Type B pancreatic cell (in vitro differentiated cells): ENCODE measurements around the gene GCNT1. TPM values are rescaled to one million over a fixed set of nuclear protein-coding genes. Genes with fewer than 3 reads are reported as not detected.

ENCODE experiments used
- DNase-seq: peaks from one replicate; pipeline ENCODE4 v3.0.0; 2021; ENCODE audit warnings: mixed read lengths; ENCODE audit not compliant: unreplicated experiment; ENCODE audit errors: extremely low spot score
- H3K27ac Mint-ChIP-seq: 2 replicates; pipeline ENCODE4 v1.8.0; 2021; ENCODE audit warnings: mild to moderate bottlenecking, mixed read lengths
- H3K27me3 Mint-ChIP-seq: 2 replicates; pipeline ENCODE4 v1.8.0; 2021; ENCODE audit warnings: mixed read lengths
- H3K36me3 Mint-ChIP-seq: 2 replicates; pipeline ENCODE4 v1.8.0; 2021; ENCODE audit warnings: mixed read lengths
- H3K4me1 Mint-ChIP-seq: one replicate; pipeline ENCODE4 v1.8.0; 2021; ENCODE audit warnings: mixed read lengths; ENCODE audit not compliant: unreplicated experiment
- H3K4me3 Mint-ChIP-seq: 2 replicates; pipeline ENCODE4 v1.8.0; 2021; ENCODE audit warnings: mild to moderate bottlenecking, mixed read lengths
- H3K9me3 Mint-ChIP-seq: 2 replicates; pipeline ENCODE4 v1.8.0; 2021; ENCODE audit warnings: mixed read lengths
- CTCF ChIP-seq: fragments of 200-600 bp; sonication (generic); conservative IDR thresholded peaks from 2 replicates; pipeline ENCODE4 v1.5.0; 2021; ENCODE audit warnings: antibody characterized with exemption, mild to moderate bottlenecking
- total RNA-seq: library from RNA; stranded (reverse); gene quantifications from 2 replicates; pipeline ENCODE4 v1.2.1, GENCODE V29; 2021; ENCODE audit warnings: low replicate concordance

GCNT1 gene
- total RNA-seq, 1 donor from 2014 or later: 23.8 TPM

GRCh38 chr9:76415731-76416130 lies 43.3 kb upstream of the GCNT1 start:
- H3K9me3 Mint-ChIP-seq: peaks cover 14% of the 10 kb centered on the region
- DNase-seq: no peak
- no peak overlapping the region for H3K27ac Mint-ChIP-seq
- TF ChIP-seq CTCF: no peak
- no peaks in the 10 kb centered on the region for H3K27me3 Mint-ChIP-seq
- no peak overlapping the region for H3K4me3 Mint-ChIP-seq
- no peaks in the 10 kb centered on the region for H3K36me3 Mint-ChIP-seq
- peaks cover 10% of the 10 kb centered on the region for H3K4me1 Mint-ChIP-seq

GRCh38 chr9:76417394-76417793 lies 41.6 kb upstream of the GCNT1 start:
- Mint-ChIP-seq H3K36me3 (no peaks in the 10 kb centered on the region), H3K4me3 (no peak overlapping the region), H3K27ac (no peak overlapping the region), H3K27me3 (no peaks in the 10 kb centered on the region), H3K9me3 (peaks cover 14% of the 10 kb centered on the region), H3K4me1 (peaks cover 10% of the 10 kb centered on the region)
- DNase-seq: no peak
- no peak for TF ChIP-seq CTCF

GRCh38 chr9:76419782-76420380 lies 39.1 kb upstream of the GCNT1 start:
- Mint-ChIP-seq H3K36me3 (peaks cover 3% of the 10 kb centered on the region), H3K27ac (no peak overlapping the region), H3K4me3 (no peak overlapping the region), H3K9me3 (peaks cover 4% of the 10 kb centered on the region), H3K4me1 (peaks cover 15% of the 10 kb centered on the region), H3K27me3 (no peaks in the 10 kb centered on the region)
- DNase-seq: no peak
- TF ChIP-seq CTCF: peak; percentile 65

GRCh38 chr9:76423216-76424177 lies 35.5 kb upstream of the GCNT1 start:
- H3K27ac Mint-ChIP-seq: peak overlapping the region; percentile 4

GRCh38 chr9:76424491-76424890 lies 34.5 kb upstream of the GCNT1 start:
- TF ChIP-seq CTCF: no peak
- peaks cover 8% of the 10 kb centered on the region for H3K4me1 Mint-ChIP-seq
- H3K27me3 Mint-ChIP-seq: no peaks in the 10 kb centered on the region
- no peaks in the 10 kb centered on the region for H3K9me3 Mint-ChIP-seq
- peaks cover 3% of the 10 kb centered on the region for H3K36me3 Mint-ChIP-seq
- H3K27ac Mint-ChIP-seq: no peak overlapping the region
- no peak for DNase-seq
- no peak overlapping the region for H3K4me3 Mint-ChIP-seq

More at GRCh38 chr9:76423216-76424177, 35.5 kb upstream of the GCNT1 start:
- Mint-ChIP-seq H3K4me1 (peaks cover 8% of the 10 kb centered on the region), H3K9me3 (no peaks in the 10 kb centered on the region), H3K27me3 (no peaks in the 10 kb centered on the region), H3K4me3 (no peak overlapping the region), H3K36me3 (peaks cover 3% of the 10 kb centered on the region)
- TF ChIP-seq CTCF: no peak
- no peak for DNase-seq
